ENCODE measurements around the gene RNF150.

GRCh38 chr4:141121101-141121500, 12.2 kb downstream of the RNF150 start:
- TF ChIP-seq EP300 (IDR thresholded peaks at IDR 0.05) (no peak), CTCF (IDR thresholded peaks at IDR 0.05) (no peak), POLR2A (IDR thresholded peaks at IDR 0.05) (no peak)

Data from tibial nerve (tissue), 4 donors.